HG03280 (cell line): ENCODE measurements around the gene CSTB.

Experiments
- ATAC-seq: cut with Tn5 transposase; IDR thresholded peaks from one replicate; pipeline ENCODE4 v1.9.1; 2021; ENCODE audit warnings: mild to moderate bottlenecking, moderate library complexity; ENCODE audit not compliant: unreplicated experiment

The CSTB gene

DNA sequence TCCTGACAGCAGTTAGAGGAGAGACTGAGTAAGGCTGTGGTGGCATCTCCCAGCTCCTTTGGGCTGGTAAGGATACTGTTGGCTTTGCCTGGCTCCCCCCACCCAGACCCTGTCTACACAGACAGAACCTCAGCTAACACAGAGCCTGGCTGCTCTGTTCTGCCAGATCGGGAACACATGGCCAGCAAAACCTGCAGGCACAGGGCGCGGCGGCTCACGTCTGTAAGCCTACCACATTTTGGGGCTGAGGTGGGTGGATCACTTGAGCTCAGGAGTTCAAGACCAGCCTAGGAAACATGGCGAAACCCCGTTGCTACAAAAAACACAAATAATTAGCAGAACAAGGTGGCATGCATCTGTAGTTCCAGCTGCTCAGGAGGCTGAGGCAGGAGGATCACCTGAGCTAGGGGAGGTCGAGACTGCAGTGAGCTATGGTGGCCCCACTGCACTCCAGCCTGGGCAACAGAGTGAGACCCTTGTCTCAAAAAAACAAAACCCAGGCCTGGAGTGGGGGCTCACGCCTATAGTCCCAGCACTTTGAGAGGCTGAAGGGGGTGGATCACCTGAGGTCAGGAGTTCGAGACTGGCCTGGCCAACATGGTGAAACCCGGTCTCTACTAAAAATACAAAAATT lies 6.7 kb downstream of the CSTB start:
- ATAC-seq, result no peak

DNA sequence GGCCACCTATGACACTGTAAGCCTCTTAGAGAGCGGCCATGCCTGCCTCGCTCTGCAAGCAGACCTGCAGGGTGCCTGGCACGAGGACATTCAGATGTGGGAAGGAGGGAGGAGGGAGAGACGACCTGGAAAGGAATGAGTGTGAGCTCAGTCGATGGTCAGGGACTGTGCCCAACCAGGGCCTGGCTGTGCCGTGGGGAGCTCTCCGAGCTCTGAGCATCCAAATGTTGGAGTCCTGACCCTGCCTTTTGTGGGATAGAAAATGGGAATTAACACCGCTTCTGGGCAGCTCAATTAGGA lies 7.3 kb downstream of the CSTB start:
- no peak for ATAC-seq

DNA sequence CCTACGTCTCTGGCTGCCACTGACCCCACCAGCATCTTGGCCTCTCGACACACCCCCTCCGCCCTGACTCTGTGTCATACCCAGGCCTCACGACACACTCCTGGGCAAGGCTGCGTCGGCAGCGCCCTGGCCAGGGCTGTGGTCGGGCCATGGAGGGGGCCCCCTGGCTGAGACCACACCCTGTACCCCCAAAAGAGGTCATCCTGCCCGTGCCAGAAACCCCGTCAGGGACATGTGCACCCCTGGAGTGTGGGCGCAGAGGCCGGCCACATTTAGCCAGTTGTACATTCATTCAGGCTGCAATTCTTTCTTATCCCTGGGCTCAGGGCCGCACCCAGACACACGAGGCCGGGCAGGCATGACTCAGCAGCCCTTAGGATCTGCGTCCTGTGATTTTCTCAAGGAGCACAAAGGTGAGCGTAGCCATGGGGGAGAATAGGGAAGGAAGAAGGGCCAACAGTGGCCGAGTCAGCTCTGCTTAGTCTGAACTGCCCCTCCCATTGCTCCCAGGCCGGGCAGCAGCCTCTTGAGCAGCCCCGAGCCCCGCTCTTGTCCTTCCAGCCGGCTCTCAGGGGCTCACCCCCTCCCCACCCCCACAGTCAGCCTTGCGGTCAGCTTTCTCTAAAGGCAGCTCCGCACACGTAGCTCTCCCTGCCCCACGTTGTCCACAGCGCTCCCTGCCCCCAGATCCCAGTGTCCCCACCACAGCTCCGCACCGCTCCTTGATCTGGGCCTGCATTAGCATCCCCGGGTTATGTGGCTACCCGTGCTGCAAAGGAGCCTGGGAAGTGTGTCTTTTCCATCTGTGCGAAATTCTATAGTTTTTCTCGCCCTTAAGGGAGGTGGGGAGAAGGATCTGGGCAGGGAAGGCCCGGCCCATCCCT lies 7.9 kb downstream of the CSTB start:
- ATAC-seq, result no peak

DNA sequence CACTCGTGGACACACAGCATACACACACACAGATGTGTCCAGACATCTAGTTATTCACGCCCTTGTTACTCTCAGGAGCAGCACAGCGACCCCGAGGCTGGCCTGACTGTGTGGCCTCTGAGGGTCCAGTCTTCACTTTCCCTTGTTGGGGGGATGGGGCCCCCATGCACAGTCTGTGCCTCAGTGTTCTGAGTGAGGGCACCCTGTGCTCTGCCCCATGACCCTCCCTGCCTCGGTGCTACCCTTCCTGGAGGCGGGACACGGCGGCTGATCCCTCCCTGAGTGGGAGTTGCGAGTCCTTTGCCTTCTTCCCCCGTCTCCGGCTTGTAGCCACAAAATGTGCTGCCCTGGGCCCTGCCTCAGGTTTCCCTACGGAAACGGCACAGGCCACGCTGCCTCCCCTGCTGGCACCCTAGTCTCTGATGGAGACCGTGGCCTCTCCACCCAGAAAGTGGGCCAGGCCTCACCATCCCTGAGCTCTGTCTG lies 8.6 kb downstream of the CSTB start:
- no peak for ATAC-seq

DNA sequence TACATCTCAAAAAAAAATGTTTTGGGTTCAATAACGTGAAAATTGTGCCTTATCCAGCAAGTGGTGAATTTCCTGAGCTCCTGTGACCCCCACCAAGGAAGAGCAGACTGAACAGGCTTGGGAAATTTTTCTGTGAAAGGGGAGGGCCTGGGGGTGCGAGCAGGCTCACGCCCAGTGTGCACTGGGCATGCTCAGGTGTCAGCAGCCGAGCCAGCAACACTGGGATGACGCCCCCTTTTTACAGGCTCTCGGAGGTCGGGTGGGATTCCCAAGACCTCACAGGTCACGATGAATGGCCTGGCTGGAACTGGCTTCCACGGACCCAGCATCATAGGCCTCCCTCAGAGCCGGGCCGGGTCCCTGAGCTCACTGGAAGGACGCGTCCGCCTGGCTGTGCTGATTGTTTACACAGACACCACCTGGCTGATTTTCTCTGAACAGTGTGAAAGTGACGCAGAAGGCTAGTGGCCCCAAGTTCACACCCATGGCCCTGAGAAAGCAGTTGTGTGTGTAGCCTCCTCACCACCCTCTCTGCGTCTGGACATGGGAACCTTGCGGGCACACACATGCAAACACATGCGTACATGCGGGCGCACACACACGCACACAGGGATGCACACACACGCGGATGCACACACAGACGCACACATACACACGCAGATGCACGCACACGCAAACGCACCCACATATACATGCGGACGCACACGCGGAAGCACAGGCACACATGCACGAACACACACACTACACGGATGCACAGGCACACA lies 9.2 kb downstream of the CSTB start:
- no peak for ATAC-seq

DNA sequence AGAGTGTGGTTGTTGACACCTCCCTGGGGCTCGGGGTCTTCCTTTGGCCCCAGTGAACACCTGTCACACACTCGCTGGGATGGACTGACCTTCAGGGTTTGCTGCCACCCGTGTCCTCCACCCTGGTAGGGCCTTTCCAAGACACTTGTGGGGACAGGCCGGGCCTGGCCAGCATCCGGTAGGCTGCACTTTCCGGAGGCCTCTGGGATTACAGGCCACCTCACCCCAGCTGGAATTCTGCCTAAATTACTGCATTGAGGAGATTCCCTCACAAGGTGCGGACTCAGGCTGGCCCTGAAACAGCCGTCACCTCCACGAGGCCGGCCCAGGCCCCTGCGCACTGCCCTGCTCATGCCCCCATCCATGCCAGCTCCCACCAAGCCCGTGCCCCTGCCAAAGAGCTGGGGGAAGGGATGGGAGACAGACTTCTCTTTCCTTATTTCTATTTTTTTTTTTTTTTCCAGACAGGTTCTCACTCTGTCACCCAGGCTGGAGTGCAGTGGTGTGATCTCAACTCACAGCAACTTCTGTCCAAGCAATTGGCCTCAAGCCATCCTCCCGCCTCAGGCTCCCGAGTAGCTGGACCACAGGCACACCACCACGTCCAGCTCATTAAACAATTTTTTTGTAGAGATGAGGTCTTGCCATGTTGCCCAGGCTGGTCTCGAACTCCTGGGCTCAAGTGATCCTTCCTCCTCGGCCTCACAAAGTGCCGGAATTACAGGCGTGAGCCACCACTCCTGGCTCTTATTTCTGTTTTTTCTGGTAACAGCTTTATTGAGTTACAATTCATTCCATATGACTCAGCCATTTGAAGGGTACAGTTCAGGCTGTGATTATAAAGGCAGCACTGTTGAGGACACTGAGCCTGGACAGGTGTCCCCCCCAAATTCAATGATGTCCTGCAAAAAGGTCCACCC lies 11.3 kb downstream of the CSTB start:
- no peak for ATAC-seq

DNA sequence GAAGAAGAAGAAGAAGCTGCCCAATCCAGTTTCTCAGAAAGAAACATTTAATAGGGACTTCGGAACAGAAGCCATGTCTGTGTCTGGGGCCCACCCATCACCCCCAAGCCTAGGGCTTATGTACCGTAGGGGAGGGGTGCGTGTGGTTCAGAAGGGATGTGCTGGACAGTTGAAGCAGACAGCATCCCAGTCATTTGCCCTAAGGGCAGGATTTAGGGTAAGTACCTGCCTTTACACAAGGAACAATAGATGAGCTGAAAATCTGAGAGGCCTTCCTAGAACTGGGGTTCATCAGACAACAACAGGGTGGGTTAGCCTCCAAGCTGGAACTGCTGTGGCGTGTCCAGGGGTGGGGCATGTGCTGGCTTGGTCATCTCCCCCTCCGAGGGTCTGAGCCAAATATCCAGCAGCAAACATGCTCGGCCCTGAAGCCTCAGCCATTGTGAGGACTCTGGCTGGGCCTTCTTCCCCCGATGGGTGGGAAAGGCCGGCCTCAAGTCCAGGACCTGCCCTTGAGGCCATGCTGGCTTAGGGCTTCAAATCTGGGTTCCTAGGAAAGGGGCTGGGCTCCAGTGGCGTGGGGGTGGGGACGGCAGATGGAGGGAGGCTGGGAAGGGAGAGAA lies 12.1 kb downstream of the CSTB start:
- no peak for ATAC-seq

DNA sequence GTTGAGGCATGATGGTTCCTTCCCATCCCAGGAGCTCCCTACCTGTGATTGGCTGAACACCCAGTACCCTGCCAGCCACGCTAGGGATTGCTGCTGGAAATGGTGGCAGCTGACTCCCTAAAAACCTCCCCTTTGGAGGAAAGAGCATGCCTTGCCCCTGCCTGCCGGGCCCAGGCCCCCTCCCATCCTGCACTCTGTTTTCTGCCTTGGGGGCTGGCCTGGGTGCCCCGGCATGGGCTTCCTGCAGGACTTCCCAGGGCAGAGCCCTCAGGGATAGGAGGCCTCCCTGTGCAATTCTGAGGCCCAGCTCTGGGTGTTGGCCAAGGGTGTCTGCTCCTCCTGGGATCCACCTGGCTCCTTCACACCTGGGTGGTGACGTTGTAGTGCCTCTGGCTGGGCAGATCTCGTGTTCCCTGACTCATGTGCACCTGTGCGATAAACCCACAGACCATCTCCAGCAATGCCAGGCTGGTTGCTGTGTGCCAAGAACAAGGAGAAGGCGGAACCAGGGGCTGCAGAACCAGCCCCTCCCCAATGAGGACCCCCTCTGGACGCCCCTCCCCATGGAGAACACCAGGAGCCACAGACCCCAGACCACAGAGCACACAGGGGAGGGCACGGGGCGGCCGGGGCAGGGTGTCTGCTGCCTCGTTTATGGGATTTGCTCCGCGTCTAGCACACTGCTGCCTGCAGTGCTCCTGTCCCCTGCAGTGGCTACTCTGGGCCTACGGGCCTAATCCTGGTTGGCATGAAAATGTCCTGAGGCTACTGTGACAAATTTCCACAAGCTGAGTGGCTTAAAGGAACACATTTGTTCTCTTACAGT lies 13.6 kb downstream of the CSTB start:
- no peak for ATAC-seq

DNA sequence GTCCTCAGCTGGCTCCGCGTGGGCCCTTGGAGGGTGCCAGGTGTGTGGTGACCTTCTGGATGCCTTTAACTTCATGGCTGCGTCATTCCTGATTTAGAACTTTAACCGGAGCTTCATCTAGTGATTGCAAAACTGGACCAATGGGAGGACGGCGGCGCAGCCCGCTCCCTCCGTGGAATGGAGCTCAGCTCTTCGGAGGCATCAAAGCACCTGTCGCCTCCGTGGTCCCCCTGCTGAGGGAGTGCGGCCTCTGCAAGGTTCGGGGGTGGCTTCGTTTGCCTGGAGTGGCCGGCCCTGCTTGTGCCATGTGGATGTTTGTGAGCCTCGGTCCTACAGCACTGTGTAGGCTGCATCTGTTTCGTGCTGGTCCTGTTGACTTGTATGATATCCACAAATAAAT lies 14.2 kb downstream of the CSTB start:
- ATAC-seq, result no peak

DNA sequence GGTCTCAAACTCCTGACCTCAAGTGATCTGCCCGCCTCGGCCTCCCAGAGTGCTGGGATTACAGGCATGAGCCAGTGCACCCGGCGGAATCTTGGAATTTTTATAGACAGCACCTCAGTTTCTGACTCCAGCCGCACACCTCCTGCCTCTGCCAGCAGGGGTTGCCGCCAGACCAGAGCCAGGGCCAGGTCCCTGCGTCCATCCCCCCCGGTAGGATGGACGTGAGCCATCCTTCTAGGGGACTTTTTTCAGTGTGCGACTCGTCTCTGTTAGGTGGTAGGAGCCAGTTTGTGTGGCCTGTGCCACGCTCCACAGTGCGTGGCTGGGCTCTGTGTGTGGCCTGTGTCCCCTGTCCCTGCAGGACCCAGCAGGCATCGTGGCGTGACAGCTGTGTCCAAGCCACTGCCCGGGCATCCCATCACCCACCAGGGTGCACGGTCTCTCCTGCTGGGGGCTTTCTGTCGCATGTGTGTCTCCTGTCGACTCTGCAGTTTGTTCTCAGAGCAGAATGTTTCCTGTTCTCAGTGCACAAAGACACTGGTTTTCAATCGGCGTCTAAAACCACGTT lies 15.6 kb downstream of the CSTB start:
- ATAC-seq, result no peak

DNA sequence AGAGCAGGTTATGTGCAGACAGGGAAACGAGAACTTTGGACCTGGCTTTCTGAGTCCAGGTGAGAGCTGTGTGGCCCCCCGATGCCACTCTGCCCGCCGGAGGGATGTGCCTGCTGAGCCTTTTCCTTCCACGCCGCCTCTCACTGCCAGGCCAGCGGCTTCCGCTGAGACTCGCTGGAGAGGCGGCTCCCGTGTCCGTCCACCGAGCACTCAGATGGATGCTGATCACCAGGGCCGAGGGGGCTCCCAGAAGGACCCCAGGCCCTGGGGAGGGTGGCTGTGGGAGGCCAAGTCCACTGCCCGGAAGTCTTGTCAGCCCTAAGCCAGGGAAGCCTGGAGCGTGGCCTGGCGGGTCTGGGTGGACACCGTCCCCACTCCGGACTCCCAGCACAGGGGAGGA lies 16.5 kb downstream of the CSTB start:
- ATAC-seq, result no peak

DNA sequence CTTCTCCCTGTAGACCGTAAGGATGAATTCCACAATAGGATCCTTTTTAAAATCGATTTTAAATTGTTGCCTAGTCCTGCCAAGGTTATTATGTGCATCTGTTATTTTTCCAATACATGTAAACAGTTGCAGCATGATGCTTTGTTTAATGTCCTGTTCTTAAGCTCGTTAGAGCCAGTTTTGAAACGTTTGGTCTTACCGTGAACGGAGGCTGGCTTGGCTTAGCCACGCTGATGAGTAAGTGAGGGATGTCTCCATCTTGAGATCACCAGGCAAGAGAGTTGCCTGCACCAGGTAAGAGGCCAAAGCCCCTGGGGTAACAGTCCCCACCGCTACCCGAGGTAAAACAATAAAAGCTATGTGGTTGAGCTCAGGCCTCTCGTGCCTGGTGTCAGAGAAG lies 17.3 kb downstream of the CSTB start:
- ATAC-seq, result no peak

DNA sequence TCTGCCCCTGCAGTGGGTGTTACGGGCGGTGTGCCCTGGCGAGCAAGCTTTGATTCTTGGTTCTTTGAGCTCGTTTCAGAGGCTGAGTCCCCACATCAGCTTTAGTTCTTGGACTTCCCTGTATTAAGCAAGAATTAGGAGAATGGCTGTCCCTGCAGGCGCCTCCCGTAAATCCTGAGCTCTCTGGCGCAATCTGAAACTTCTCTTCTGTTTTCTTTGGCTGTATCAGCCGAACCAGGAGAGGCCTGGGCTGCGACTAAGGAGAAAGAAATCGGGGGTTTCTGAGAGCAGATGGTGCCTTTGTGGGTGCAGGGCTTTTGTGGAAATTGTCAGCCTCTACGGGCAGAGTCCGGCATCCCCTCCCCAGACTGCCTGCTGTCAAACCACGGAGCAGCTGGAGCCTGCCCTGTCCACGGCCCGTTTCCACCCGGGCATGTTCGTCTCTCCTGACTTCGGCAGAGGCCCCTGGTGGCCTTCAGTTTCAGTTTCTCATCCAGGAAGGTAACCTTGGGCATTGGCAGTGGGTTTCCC lies 17.9 kb downstream of the CSTB start:
- no peak for ATAC-seq

DNA sequence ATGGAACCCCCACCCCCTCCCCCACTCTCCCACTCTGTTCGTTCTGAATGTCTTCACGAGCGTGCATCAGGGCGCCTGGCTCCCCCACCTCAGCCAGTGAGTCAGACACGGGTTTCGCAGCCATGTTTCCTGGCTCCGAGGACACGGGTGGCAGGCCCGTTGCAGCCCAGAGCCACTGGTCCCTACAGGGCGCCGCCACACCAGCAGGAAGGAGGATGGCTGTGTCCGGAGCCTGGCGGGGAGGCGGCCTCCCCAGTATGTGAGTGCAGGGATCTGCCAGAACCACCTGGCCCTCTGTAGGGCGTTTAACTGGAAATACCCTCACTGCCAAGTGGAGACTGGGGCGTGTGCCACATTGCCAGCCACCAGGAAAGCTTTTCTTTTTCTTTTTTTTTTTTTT lies 18.5 kb downstream of the CSTB start:
- no peak for ATAC-seq

DNA sequence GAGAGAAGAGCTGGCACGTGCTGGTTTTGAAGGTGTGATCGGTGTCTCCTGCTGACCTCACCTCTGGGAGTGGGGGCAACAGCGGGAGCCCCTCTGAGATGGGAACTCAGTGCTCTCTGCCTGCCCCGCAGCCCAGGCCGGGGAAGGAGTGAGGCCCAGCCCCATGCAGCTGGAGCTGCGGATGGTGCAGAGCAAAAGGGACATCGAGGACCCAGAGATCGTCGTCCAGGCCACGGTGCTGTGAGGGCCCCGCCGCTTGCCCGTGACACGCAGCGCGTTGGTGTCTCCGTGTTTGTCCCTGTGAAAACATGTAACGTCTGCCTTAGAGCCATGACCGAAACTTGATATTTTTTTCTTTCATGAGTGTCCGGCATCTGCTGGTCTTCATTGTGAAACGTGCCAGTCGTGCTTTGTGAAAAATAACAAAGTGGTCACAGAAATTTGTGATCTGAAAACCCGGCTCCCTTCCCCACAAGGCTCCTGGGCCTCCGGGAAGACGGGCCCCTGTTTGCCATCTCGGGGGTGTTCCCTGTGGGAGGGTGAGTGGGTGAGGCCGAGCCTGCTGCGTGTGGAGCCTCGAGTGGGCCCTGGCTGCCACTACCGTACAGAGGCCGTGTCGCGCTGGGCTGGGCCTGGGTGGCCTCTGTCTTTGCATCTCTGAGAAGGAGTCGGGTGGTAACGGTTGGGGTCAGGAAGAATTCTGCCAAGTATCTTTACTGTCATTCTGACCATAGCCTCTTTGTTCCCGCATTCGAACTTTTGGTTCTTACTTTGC lies 20.1 kb downstream of the CSTB start:
- ATAC-seq, result no peak

DNA sequence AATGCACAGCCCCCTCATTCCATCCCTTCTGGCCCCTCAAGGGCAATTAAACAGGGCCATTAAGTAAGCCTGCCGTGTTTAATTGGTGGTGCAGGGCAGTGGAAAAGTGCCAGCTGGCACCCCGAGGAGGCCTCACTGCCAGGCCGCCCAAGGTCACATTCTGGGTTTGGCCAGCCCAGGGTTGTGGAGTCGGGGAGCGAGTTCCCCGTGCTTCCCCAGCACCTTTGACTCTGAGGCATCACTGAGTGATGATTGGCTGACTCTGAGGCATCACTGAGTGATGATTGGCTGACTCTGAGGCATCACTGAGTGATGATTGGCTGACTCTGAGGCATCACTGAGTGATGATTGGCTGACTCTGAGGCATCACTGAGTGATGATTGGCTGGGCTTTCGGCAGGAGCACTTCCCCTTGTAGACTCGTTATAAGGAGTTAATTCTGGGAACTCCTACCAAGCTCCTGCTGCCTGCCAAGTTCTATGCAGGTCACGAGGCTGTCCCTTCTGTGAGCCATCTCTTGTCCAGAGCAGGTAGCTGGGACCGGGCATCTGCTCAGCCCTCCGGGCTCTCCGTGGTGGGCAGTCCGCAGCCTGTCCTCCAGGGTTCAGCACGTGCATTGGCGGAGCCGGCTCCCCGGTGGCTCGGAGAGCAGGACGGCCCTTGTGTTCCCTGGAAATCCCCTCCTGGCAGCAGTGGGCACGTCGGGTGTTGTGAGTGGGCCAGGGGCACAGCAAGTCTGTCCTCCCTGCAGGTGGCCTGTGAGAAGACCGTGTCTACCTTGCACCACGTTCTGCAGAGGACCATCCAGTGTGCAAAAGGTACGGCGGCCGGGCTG lies 20.9 kb downstream of the CSTB start:
- no peak for ATAC-seq

DNA sequence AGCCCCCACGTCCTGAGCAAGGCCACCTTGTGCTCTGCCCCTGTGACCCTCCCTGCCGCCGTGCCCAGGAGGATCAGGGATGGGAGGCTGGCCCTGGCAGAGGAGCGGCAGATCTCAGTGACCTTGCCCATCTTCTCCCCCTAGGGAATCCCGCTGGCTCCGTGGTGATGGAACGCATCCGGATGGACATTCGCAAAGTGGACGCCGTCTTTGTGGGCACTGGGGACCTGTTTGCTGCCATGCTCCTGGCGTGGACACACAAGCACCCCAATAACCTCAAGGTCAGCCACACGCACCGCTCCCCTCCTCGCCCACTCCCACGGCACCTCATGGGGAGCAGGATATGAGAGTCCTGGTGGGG lies 22.7 kb downstream of the CSTB start:
- no peak for ATAC-seq
